HCT116 (cell line): ENCODE results near the gene MAP2K3.

Experiments used
- CEBPB ChIP-seq: IDR thresholded peaks from 2 replicates; pipeline ENCODE4 v1.6.1; 2012; ENCODE audit warnings: low read depth
- CTCF ChIP-seq, 3 experiments: fragments of 200-600 bp in 1 of 3; sonication (generic) in 1 of 3; IDR thresholded peaks in 2 of 3; conservative IDR thresholded peaks in 1 of 3; 2 replicates each; pipeline ENCODE4 v1.5.1; 2012 to 2017; ENCODE audit warnings: low read depth in 2 of 3, low read length in 2 of 3, antibody characterized with exemption in 1 of 3, borderline replicate concordance in 1 of 3, control low read depth in 1 of 3, mild to moderate bottlenecking in 1 of 3, mixed read lengths in 1 of 3, mixed run types in 1 of 3, moderate library complexity in 1 of 3; ENCODE audit not compliant: insufficient read depth in 1 of 3
- ELF1 ChIP-seq: IDR thresholded peaks from 2 replicates; pipeline ENCODE4 v1.6.1; 2012; ENCODE audit warnings: low read depth, borderline replicate concordance
- EZH2 ChIP-seq: fragments of 200-600 bp; sonication (generic); IDR thresholded peaks from 2 replicates; pipeline ENCODE4 v1.6.1; 2017; ENCODE audit warnings: antibody characterized with exemption, mixed run types
- SRF ChIP-seq: IDR thresholded peaks from 2 replicates; pipeline ENCODE4 v1.6.1; 2012; ENCODE audit warnings: low read depth

DNA sequence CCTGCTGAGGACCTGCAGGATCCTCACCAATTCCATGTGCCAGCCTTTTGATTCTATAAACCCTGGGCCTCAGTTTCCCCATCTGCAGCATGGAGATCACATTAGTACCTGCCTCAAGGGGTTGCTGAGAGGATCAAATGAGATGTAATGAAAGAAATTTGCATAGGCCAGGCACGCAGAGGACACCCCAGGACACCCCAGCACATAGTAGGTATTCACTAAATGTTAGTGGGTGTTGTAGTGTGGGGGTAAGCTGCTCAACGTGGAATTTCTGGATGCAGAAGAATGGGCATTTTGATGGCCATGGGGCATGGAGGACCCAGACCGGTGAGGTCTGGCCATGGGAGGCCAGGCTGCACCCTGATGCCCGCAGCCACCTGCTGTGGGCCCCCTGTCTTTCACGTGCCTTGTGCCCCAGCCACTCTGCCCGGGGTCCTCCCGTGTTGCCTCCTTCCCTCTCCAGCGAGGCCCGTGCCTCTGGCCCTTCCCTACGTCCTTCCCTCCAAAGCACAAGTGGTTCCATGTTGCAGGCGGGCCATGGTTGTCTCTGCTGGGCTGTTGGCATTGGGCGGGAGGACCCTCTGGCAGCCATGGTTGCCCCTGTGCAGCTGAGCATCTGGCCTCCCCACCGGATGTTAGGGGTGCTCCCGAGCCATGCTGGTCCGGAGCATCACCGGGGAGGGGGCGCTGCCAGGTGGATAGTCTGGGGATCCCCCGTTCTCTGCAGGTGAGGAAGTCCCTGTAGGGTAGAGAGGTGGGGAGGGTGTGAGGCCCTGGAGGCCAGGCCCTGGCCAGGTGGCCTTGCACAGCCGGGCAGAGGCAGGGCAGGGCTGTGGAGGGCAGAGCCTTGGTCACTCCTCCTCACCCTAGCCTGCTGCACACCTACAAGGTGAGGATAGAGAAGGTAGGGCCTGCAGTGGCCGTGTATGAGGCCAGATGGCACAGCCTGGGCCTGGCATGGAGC is 8.6 kb downstream of the MAP2K3 start:
- no peak for TF ChIP-seq CTCF (IDR thresholded peaks at IDR 0.05 in 2 of 3, conservative IDR thresholded peaks at IDR 0.05 in 1 of 3; ENCODE audit: borderline replicate concordance in 1 of 3, insufficient read depth in 1 of 3, low read depth in 2 of 3, low read length in 2 of 3)
- no peak for TF ChIP-seq ELF1
- no peak for TF ChIP-seq EZH2
- no peak for TF ChIP-seq CEBPB
- TF ChIP-seq SRF = no peak
